Esophagus (tissue), 2 donors: ENCODE measurements around the gene MUC5AC. TPM values are rescaled to one million over a fixed set of nuclear protein-coding genes. Genes with fewer than 3 reads are reported as not detected.
"Not testable (repeated sequence)": the region's sequence is repeated elsewhere in the genome, so short reads cannot be mapped to it uniquely, and the experiment has no call there.

Experiments used
- H3K27ac ChIP-seq, 2 donors: one replicate each; pipeline ENCODE4 v1.5.1; 2013; ENCODE audit warnings: low read depth in 2 of 2, mild to moderate bottlenecking in 2 of 2, inconsistent platforms in 1 of 2, low read length in 1 of 2, moderate library complexity in 1 of 2
- H3K27me3 ChIP-seq, 2 donors: one replicate each; pipeline ENCODE4 v1.6.1; 2013; ENCODE audit warnings: low read length in 2 of 2, control low read depth in 1 of 2, mild to moderate bottlenecking in 1 of 2; ENCODE audit not compliant: insufficient read depth in 2 of 2, control insufficient read depth in 1 of 2
- H3K36me3 ChIP-seq, 2 donors: one replicate each; pipeline ENCODE4 v1.6.1; 2013; ENCODE audit warnings: low read length in 1 of 2; ENCODE audit not compliant: control insufficient read depth in 2 of 2, insufficient read depth in 2 of 2
- H3K4me1 ChIP-seq, 2 donors: one replicate each; pipeline ENCODE4 v1.6.1; 2013; ENCODE audit warnings: low read length in 1 of 2; ENCODE audit not compliant: control insufficient read depth in 2 of 2, insufficient read depth in 2 of 2
- H3K4me3 ChIP-seq, 2 donors: one replicate each; pipeline ENCODE4 v1.5.1; 2013; ENCODE audit warnings: low read length in 2 of 2, mild to moderate bottlenecking in 2 of 2, low read depth in 1 of 2, moderate library complexity in 1 of 2
- H3K9me3 ChIP-seq, 2 donors: one replicate each; pipeline ENCODE4 v1.6.1; 2013; ENCODE audit warnings: mild to moderate bottlenecking in 2 of 2, low read depth in 1 of 2, low read length in 1 of 2, moderate library complexity in 1 of 2; ENCODE audit not compliant: control insufficient read depth in 2 of 2, insufficient read depth in 1 of 2
- WGBS, 2 donors: extraction: QIAGEN DNeasy Blood & Tissue Kit; methylation state at CpG; one replicate each; pipeline ENCODE4 v1.1.7; 2013; 5-methylcytosine and 5-hydroxymethylcytosine counted together
- polyA plus RNA-seq, 2 donors: library from polyadenylated mRNA; stranded (reverse); fragments of 200-250 nt; gene quantifications; one replicate each; pipeline ENCODE4 v1.2.3, GENCODE V29; 2013
- donor health status: healthy with polysubstance abuse.
- donor health status: Bipolar disorder and iron deficiency.

The MUC5AC gene
- polyA plus RNA-seq, 2 donors, result 0.01 to 0.08 TPM

- WGBS, 2 donors, result 85 to 88% methylated on average over 4 to 14 of the region's 14 CpGs
- H3K36me3 ChIP-seq, H3K4me1 ChIP-seq, H3K9me3 ChIP-seq, H3K4me3 ChIP-seq, H3K27ac ChIP-seq, H3K27me3 ChIP-seq: not testable (repeated sequence)
Measured at GRCh38 chr11:1247026-1247425, 89.3 kb downstream of the MUC5AC start.

GRCh38 chr11:1248951-1249350 lies 91.2 kb downstream of the MUC5AC start:
- H3K27ac ChIP-seq, H3K4me3 ChIP-seq, H3K36me3 ChIP-seq, H3K4me1 ChIP-seq, H3K9me3 ChIP-seq, H3K27me3 ChIP-seq: not testable (repeated sequence)
- 87 to 94% methylated on average over 7 to 12 of the region's 18 CpGs for WGBS, 2 donors

GRCh38 chr11:1250411-1250810 lies 92.7 kb downstream of the MUC5AC start:
- H3K9me3 ChIP-seq, H3K36me3 ChIP-seq, H3K4me3 ChIP-seq, H3K4me1 ChIP-seq, H3K27ac ChIP-seq, H3K27me3 ChIP-seq: not testable (repeated sequence)
- 95 to 96% methylated on average over 4 of the region's 12 CpGs for WGBS, 2 donors

Other genes with a start within 250 kb of the MUC5AC start
- gene CHID1, start 247.1 kb upstream of the MUC5AC start, polyA plus RNA-seq, result 10 to 100 TPM; 22.5 to 30.7 TPM
- 10 to 100 TPM; 17.3 to 20.2 TPM for gene AP2A2, start 232.1 kb upstream of the MUC5AC start, polyA plus RNA-seq
- under 1 TPM; 0.26 to 0.46 TPM for gene MUC6, start 121.2 kb upstream of the MUC5AC start, polyA plus RNA-seq
- under 1 TPM in 1 of 2 donors, not detected in 1; 0.04 TPM for gene MUC2, start 83.1 kb upstream of the MUC5AC start, polyA plus RNA-seq
- gene MUC5B, start 65.1 kb downstream of the MUC5AC start, polyA plus RNA-seq, result under 1 TPM; 0.18 to 0.56 TPM
- gene TOLLIP, start 151.7 kb downstream of the MUC5AC start, polyA plus RNA-seq, result 10 to 100 TPM; 44.4 to 68.0 TPM
- gene BRSK2, start 232.0 kb downstream of the MUC5AC start, polyA plus RNA-seq, result 1 to 10 TPM in 1 of 2 donors, under 1 TPM in 1; 0.90 to 1.1 TPM